ENCODE results near the gene PKHD1. TPM values are rescaled to one million over a fixed set of nuclear protein-coding genes. Genes with fewer than 3 reads are reported as not detected.

PKHD1 gene
- total and polyA plus RNA-seq, 2 donors (not counting 1 experiment from before 2014, with no cell fraction given), result not detected

- H3K4me2 ChIP-seq (replicated peaks; ENCODE audit: low read depth, low read length, poor library complexity, severe bottlenecking), result no peak overlapping the region
- Mint-ChIP-seq H3K4me3 (no peak overlapping the region), H3K27ac (no peak overlapping the region), H3K9me3 (ENCODE audit: insufficient read depth) (no peaks in the 10 kb centered on the region), H3K4me1 (peaks cover 4% of the 10 kb centered on the region), H3K27me3 (peaks cover 6% of the 10 kb centered on the region)
- H3K36me3 ChIP-seq (replicated peaks in 1 of 2; ENCODE audit: control extremely low read depth in 1 of 2, control insufficient read depth in 1 of 2, extremely low read depth in 1 of 2, insufficient read depth in 2 of 2, low read length in 1 of 2), result no peaks in the 10 kb centered on the region
- no peaks in the 10 kb centered on the region for H3K79me2 ChIP-seq (ENCODE audit: control insufficient read depth, insufficient read depth, low read length)
- 75% methylated on average over 5 of the region's 14 CpGs for WGBS (ENCODE audit: insufficient coverage)
- H4K20me1 ChIP-seq (ENCODE audit: control insufficient read depth, insufficient read depth, low read length, poor library complexity, severe bottlenecking), result no peaks in the 10 kb centered on the region
- no peaks in the 10 kb centered on the region for H3K9me3 ChIP-seq (ENCODE audit: control extremely low read depth in 1 of 3, control insufficient read depth in 2 of 3, insufficient read depth in 1 of 3, low read length in 2 of 3)
- H2AFZ ChIP-seq (ENCODE audit: insufficient read depth, low read depth, low read length, poor library complexity, severe bottlenecking), result no peak overlapping the region
- DNase-seq (no peak), ATAC-seq (ENCODE audit: low read depth) (no peak)
- H3K4me1 ChIP-seq (ENCODE audit: control insufficient read depth in 2 of 2, insufficient read depth in 2 of 2, low read length in 2 of 2), result peaks cover 0 to 6% of the 10 kb centered on the region in 2 donors
- no peak overlapping the region for H3K9ac ChIP-seq (ENCODE audit: low read length)
- H3K27ac ChIP-seq (ENCODE audit: low read length in 2 of 2), result no peak overlapping the region
- intact Hi-C loops (cut with micrococcal nuclease), result no loop called here
- TF ChIP-seq, protein P1, sequence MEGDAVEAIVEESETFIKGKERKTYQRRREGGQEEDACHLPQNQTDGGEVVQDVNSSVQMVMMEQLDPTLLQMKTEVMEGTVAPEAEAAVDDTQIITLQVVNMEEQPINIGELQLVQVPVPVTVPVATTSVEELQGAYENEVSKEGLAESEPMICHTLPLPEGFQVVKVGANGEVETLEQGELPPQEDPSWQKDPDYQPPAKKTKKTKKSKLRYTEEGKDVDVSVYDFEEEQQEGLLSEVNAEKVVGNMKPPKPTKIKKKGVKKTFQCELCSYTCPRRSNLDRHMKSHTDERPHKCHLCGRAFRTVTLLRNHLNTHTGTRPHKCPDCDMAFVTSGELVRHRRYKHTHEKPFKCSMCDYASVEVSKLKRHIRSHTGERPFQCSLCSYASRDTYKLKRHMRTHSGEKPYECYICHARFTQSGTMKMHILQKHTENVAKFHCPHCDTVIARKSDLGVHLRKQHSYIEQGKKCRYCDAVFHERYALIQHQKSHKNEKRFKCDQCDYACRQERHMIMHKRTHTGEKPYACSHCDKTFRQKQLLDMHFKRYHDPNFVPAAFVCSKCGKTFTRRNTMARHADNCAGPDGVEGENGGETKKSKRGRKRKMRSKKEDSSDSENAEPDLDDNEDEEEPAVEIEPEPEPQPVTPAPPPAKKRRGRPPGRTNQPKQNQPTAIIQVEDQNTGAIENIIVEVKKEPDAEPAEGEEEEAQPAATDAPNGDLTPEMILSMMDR (IDR thresholded peaks at IDR 0.05), result no peak
- TF ChIP-seq EZH2 (IDR thresholded peaks at IDR 0.05; ENCODE audit: borderline replicate concordance, insufficient read depth, low read depth, low read length, poor library complexity, severe bottlenecking), result no peak
- H3K27me3 ChIP-seq (replicated peaks in 1 of 4; ENCODE audit: control extremely low read depth in 1 of 4, control insufficient read depth in 3 of 4, insufficient read depth in 4 of 4, low read length in 3 of 4), result peaks cover 0 to 2% (median 0%) of the 10 kb centered on the region in 4 experiments
- H3K4me3 ChIP-seq (ENCODE audit: control extremely low read depth in 1 of 5, extremely low read depth in 1 of 5, insufficient read depth in 1 of 5, low read depth in 2 of 5, low read length in 4 of 5), result no peak overlapping the region
- POLR2A ChIA-PET, result no interaction called here
- CTCF ChIA-PET, result interaction anchor here (1.4 kb wide), 1 partner anchor 14 kb away, joined by 3 read pairs; no protein-coding TSS in a partner anchor
These were observed 70.3 kb downstream of the PKHD1 start for GRCh38 chr6:52016915-52017748.

GRCh38 chr6:52015953-52016352 lies 71.5 kb downstream of the PKHD1 start:
- intact Hi-C loops (cut with micrococcal nuclease), result no loop called here
- no peaks in the 10 kb centered on the region for H3K79me2 ChIP-seq (ENCODE audit: control insufficient read depth, insufficient read depth, low read length)
- DNase-seq, result no peak
- H3K9me3 ChIP-seq (ENCODE audit: control extremely low read depth in 1 of 3, control insufficient read depth in 2 of 3, insufficient read depth in 1 of 3, low read length in 2 of 3), result no peaks in the 10 kb centered on the region
- TF ChIP-seq, protein P1 (IDR thresholded peaks at IDR 0.05), result no peak
- no peak for TF ChIP-seq EZH2 (IDR thresholded peaks at IDR 0.05; ENCODE audit: borderline replicate concordance, insufficient read depth, low read depth, low read length, poor library complexity, severe bottlenecking)
- no peak overlapping the region for H3K4me3 ChIP-seq (ENCODE audit: control extremely low read depth in 1 of 5, extremely low read depth in 1 of 5, insufficient read depth in 1 of 5, low read depth in 2 of 5, low read length in 4 of 5)
- Mint-ChIP-seq H3K4me3 (no peak overlapping the region), H3K27me3 (peaks cover 6% of the 10 kb centered on the region), H3K4me1 (peaks cover 4% of the 10 kb centered on the region), H3K9me3 (ENCODE audit: insufficient read depth) (no peaks in the 10 kb centered on the region), H3K27ac (no peak overlapping the region)
- peaks cover 0 to 6% of the 10 kb centered on the region in 2 donors for H3K4me1 ChIP-seq (ENCODE audit: control insufficient read depth in 2 of 2, insufficient read depth in 2 of 2, low read length in 2 of 2)
- H3K27ac ChIP-seq (ENCODE audit: low read length in 2 of 2), result no peak overlapping the region
- no peaks in the 10 kb centered on the region for H4K20me1 ChIP-seq (ENCODE audit: control insufficient read depth, insufficient read depth, low read length, poor library complexity, severe bottlenecking)
- 20% methylated on average over 1 of the region's 1 CpG for WGBS (ENCODE audit: insufficient coverage)
- CTCF ChIA-PET, result interaction anchor here (0.6 to 1.4 kb wide), 3 partner anchors 15 to 33 kb away, joined by 3 read pairs; no protein-coding TSS in a partner anchor
- no peak overlapping the region for H3K9ac ChIP-seq (ENCODE audit: low read length)
- H3K36me3 ChIP-seq (replicated peaks in 1 of 2; ENCODE audit: control extremely low read depth in 1 of 2, control insufficient read depth in 1 of 2, extremely low read depth in 1 of 2, insufficient read depth in 2 of 2, low read length in 1 of 2), result no peaks in the 10 kb centered on the region
- POLR2A ChIA-PET, result no interaction called here
- H2AFZ ChIP-seq (ENCODE audit: insufficient read depth, low read depth, low read length, poor library complexity, severe bottlenecking), result no peak overlapping the region
- peaks cover 0 to 2% (median 0%) of the 10 kb centered on the region in 4 experiments for H3K27me3 ChIP-seq (replicated peaks in 1 of 4; ENCODE audit: control extremely low read depth in 1 of 4, control insufficient read depth in 3 of 4, insufficient read depth in 4 of 4, low read length in 3 of 4)
- no peak overlapping the region for H3K4me2 ChIP-seq (replicated peaks; ENCODE audit: low read depth, low read length, poor library complexity, severe bottlenecking)
- no peak for ATAC-seq (ENCODE audit: low read depth)

Measured in B cell (primary cell).